Mesenteric fat pad (tissue), 1 donor: ENCODE data around the gene FAM167B. TPM values are rescaled to one million over a fixed set of nuclear protein-coding genes. Genes with fewer than 3 reads are reported as not detected.

ENCODE experiments used
- DNase-seq: peaks from one replicate; pipeline ENCODE4 v3.0.0-alpha.2; 2020; ENCODE audit warnings: low spot score
- total RNA-seq: library from RNA; stranded (reverse); fragmentation: NEBNext Ultra II Directional; extraction: Animal tissue kit (Norgen Biotek cat#: 25700); gene quantifications from one replicate; pipeline ENCODE4 v1.2.1, GENCODE V29; 2021
- donor health status: DM: yes; HTN: yes; CAD: no.

The FAM167B gene
- total RNA-seq, 1 donor from 2014 or later = 7.5 TPM

DNA sequence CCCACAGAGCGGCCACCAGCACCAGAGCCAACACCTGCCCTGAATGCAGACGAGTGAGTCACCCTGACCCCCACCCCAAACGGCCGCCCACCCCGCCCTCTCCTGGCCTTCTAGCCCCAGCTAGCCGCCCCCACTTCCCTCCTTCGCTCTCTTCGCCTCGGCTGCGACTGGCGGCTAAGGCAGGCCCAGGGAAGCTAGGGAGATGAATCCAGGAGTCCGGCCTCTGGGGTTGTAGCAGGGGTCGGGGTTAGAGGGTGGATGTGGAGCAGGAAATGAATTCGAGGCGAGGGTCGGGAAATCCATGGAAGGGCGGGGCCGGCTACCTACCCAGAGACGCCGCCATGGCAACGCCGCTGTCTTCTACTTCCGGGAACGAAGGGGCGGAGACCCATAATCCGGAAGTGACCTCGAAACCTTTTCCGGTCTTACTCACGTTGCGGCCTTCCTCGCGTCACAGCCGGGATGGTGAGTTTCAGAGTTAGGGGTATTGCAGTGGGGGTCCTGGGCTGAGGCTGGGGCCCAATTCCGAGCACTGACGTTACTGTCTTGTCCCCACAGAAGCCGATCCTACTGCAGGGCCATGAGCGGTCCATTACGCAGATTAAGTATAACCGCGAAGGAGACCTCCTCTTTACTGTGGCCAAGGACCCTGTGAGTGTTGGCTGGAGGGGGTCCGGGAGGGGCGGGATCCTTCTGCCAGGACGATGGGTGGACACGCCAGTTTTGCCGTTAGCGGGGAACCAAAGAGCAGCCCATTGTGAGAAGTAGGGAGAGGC is 24.9 kb upstream of the FAM167B start, which contains the start of the genes EIF3I and TMEM234:
Gene EIF3I (plus strand): TSS at position 428 of the 776 bp plus-strand sequence. CDS start 35 bp downstream, at position 463.
Gene TMEM234 (minus strand): TSS at position 374 of the 776 bp plus-strand sequence. CDS start 31 bp downstream, at position 343.
- peak; percentile 96 for DNase-seq

DNA sequence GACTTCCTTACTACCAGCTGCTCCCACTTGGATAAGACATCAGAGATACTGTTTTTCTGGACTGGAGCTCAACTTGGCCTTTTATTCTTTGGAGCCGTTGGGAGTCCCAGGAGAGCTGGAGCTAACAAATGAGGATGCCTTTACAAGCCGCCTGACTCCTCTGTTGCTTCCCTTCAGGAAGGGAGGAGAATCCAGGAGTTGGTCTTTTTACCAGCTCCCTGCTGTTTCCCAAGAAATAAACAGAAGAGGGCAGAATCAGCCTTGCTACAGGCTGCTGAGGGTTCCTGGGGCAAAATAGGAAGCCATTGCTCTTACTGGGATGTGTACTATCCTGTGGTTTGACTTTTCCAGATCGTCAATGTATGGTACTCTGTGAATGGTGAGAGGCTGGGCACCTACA is 23.3 kb upstream of the FAM167B start:
- no peak for DNase-seq

GRCh38 chr1:32224285-32224684 is 22.7 kb upstream of the FAM167B start:
- no peak for DNase-seq

- DNase-seq = no peak
Observed at GRCh38 chr1:32228771-32229170, 18.3 kb upstream of the FAM167B start.

DNA sequence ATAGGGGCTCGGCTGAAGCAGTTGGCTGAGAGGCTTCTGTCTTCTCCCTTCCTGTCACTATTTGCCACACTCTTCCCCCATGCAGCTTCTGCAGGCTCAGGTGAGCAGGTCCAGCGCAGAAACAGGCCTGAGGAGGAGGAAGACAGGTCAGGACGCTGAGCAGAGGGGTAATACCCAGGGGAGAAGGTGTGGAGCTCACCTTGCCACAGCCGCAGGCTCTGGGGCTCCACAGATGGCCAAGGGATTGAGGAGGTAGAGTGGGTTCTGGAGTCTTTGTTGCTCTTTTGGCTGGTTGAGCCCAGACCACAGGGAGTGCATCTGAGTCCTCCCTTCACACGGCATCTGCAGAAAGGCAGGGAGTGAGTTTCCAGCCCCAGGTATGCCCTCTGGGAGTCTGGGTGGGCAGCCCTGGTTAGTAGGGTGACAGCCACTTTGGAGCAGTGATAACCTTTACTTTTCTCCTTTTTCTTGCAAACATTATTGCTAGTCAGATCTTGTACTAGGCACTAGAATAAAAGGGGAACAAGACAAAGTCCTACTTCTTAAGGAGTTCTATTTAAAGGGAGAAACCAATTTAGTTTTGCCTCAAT is 15.1 kb upstream of the FAM167B start:
- no peak for DNase-seq

- DNase-seq = no peak
Observed at GRCh38 chr1:32232558-32233304, 14.3 kb upstream of the FAM167B start.

DNA sequence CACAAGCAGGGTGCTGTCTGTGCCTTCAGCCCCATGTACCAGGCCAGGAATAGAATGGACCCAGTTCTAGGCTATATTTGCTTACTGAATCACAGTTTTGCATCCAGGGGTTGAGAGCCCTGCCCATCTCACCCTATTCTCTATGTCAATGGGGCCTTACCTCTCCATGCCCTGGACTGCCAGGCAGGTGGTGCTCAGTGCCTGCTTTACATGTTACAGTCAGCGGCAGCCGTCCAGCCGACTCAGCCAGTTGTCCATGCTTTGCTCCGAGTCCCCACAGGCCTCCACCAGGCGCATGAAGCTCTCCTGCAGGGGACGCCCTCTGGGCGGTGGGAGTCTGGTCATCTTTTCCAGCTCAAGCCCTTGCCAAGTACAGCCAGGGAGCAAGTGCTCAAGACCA is 12.2 kb upstream of the FAM167B start:
- no peak for DNase-seq

GRCh38 chr1:32239337-32239736 is 7.7 kb upstream of the FAM167B start:
- no peak for DNase-seq

GRCh38 chr1:32239790-32240139 is 7.3 kb upstream of the FAM167B start:
- no peak for DNase-seq

DNA sequence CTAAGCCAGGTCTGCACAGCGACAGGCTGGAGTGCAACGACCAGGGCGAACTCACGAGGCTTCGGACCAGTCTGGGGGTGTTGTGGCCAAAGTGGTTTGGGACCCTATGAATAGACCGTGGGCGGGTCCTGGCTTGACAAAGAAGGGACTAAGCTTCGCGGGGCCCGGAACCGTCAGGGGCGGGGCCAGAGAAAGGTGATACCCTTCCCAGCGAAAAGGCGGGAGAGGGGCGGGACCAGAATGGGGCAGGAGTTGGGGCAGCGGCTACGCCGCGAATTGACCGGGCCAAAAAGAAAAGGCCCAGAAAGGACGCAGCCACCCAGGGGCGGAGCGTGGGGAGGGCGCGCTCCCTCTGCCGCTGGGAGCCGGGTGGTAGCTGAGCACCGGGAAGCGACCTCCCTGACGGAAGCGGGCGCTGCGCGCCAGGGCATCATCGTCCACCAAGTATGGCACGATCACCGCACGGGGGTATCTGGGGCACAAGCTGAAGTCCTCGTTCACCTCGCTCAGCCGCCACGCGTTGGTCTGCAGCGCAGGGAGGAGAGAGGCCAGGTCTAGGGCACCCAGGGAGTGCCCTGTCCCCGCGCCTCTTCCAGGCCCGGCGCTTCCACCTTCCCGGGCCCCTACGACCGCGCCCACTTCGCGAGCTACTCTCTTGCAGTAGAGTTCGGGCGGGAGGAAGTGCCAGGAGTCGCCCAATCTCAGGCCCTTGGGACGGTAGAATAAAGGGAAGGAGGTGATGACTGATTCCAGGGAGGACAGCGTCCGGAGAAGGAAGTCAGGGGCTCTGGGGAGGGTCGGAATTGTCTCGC is 6.7 kb upstream of the FAM167B start:
- DNase-seq = peak; percentile 93

GRCh38 chr1:32241001-32241763 is 5.8 kb upstream of the FAM167B start:
- DNase-seq = peak; percentile 92

- DNase-seq = no peak
Observed at GRCh38 chr1:32242341-32242851, 4.6 kb upstream of the FAM167B start.

DNA sequence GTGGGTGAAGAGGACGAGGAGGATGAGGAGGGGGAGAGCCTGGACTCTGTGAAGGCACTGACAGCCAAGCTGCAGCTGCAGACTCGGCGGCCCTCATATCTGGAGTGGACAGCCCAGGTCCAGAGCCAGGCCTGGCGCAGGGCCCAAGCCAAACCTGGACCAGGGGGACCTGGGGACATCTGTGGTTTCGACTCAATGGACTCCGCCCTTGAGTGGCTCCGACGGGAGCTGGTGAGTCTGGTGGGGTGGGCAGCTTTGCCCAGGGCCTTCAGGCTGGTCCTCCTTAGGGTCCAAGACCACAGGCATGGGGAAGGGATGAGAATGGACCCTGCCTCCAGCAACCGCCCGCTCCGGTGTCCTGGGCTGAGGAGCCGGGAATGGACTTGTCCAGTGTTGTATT is 430 bp downstream of the FAM167B start:
- no peak for DNase-seq

GRCh38 chr1:32247983-32248889 is 1.2 kb downstream of the FAM167B start:
- DNase-seq = peak; percentile 94

- DNase-seq = no peak
Observed at GRCh38 chr1:32249831-32250525, 3.0 kb downstream of the FAM167B start.

- no peak for DNase-seq
Observed at GRCh38 chr1:32250893-32251716, 4.1 kb downstream of the FAM167B start, which contains the start of gene LCK. TSS of gene LCK (plus strand) at chr1:32251265. CDS start at chr1:32274330, 23,065 bp downstream.
